Measurements from ENCODE around the gene PCARE.

The PCARE gene

DNA sequence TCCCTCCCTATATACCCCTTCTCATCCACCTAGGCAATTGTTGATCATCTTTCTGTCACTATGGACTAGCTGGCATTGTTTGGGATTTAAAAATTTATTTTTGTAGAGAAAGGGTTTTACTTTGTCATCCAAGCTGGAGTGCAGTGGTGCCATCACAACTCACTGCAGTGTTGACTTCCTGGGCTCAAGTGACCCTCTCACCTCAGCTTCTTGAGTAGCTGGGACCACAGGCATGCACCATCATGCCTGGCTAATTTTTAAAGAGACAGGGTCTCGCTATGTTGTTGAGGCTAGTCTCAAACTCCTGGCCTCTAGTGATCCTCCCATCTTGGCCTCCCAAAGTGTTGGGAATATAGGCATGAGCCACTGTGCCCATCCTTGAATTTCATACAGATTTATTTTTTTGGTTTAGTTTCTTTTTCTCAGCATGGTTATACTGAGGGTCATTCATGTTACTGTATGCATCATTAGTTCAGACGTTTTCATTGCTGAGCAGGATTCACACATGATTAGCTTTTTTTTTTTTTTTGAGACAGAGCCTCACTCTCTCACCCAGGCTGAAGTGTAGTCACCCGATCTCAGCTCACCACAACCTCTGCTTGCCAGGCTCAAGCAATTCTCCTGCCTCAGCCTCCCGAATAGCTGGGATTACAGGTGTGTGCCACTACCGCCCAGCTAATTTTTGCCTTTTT lies 8.6 kb upstream of the PCARE start:
- H4K20me1 ChIP-seq (ENCODE audit: insufficient read depth, low read length) = no peaks in the 10 kb centered on the region
- no peaks in the 10 kb centered on the region for H3K27me3 ChIP-seq (ENCODE audit: insufficient read depth, low read length)
- no peaks in the 10 kb centered on the region; the same call in 1 of the 2 replicates for H3K9me3 ChIP-seq (ENCODE audit: low read length)
- H3K4me2 ChIP-seq (ENCODE audit: low read length) = no peak overlapping the region
- no peak overlapping the region for H3K4me3 ChIP-seq (ENCODE audit: low read depth, low read length, poor library complexity, severe bottlenecking)
- TF ChIP-seq, protein P1, sequence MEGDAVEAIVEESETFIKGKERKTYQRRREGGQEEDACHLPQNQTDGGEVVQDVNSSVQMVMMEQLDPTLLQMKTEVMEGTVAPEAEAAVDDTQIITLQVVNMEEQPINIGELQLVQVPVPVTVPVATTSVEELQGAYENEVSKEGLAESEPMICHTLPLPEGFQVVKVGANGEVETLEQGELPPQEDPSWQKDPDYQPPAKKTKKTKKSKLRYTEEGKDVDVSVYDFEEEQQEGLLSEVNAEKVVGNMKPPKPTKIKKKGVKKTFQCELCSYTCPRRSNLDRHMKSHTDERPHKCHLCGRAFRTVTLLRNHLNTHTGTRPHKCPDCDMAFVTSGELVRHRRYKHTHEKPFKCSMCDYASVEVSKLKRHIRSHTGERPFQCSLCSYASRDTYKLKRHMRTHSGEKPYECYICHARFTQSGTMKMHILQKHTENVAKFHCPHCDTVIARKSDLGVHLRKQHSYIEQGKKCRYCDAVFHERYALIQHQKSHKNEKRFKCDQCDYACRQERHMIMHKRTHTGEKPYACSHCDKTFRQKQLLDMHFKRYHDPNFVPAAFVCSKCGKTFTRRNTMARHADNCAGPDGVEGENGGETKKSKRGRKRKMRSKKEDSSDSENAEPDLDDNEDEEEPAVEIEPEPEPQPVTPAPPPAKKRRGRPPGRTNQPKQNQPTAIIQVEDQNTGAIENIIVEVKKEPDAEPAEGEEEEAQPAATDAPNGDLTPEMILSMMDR (IDR thresholded peaks at IDR 0.05; ENCODE audit: low read length) = no peak
- no peak for TF ChIP-seq EZH2 (IDR thresholded peaks at IDR 0.05; ENCODE audit: borderline replicate concordance, low read length)
- H2AFZ ChIP-seq (ENCODE audit: low read length) = no peak overlapping the region
- H3K27ac ChIP-seq (ENCODE audit: low read depth, low read length, poor library complexity, severe bottlenecking) = no peak overlapping the region
- H3K9ac ChIP-seq (ENCODE audit: low read length) = no peak overlapping the region
- H3K9me2 ChIP-seq (ENCODE audit: low read depth, low read length) = no peaks in the 10 kb centered on the region
- H3K79me2 ChIP-seq (ENCODE audit: insufficient read depth, low read length) = no peaks in the 10 kb centered on the region
- H3K4me1 ChIP-seq (ENCODE audit: insufficient read depth, low read length, severe bottlenecking) = no peaks in the 10 kb centered on the region
- no peaks in the 10 kb centered on the region for H3K36me3 ChIP-seq (ENCODE audit: insufficient read depth, low read length)
- no peaks in the 10 kb centered on the region for H3F3A ChIP-seq (ENCODE audit: insufficient read depth, low read length)

DNA sequence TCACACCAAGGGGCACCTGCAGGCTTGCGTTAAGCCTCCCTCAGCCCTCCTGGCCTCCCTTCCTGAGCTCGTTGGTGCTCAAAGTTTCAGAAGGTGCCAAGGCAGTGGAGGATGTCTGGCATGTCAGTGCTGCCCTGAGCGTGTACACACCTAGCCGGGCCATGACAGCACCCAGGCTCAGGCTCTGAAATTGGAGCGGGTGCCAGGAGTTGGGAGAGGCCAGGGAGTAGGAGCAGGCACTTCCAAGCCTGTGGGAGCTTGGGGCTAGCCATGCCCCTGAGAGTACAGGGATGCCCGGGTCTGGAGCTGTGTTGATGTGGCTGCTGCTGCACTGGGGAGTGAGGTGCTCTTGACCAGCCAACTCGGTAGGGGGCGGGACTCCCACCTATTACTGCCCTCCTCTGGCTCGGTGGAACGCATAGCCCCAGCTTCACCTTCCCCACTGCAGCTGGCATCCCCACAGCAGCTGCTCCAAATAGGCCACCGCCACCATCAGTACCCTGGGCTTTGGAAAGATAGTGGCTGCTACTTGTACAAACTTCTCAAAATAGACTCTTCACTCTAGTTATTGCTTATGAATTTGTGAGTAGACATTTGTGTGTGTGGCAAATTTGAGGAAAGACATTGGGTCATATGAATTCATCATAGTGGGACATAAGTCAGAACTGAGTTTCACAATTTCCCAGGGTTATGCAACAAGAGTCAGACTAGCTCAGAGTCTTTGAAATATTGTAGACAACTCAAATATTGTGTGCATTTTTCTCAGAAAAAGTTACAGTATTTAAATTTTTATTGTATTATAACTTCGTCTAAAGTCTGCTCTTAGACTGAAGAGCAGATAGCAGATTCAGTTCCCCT lies 6.8 kb upstream of the PCARE start:
- Histone ChIP-seq H3K4me1 (ENCODE audit: insufficient read depth, low read length, severe bottlenecking) (no peaks in the 10 kb centered on the region), H4K20me1 (ENCODE audit: insufficient read depth, low read length) (no peaks in the 10 kb centered on the region), H3K9me2 (ENCODE audit: low read depth, low read length) (no peaks in the 10 kb centered on the region), H3K4me2 (ENCODE audit: low read length) (no peak overlapping the region), H3K27ac (ENCODE audit: low read depth, low read length, poor library complexity, severe bottlenecking) (no peak overlapping the region), H3K4me3 (ENCODE audit: low read depth, low read length, poor library complexity, severe bottlenecking) (no peak overlapping the region), H3K9ac (ENCODE audit: low read length) (no peak overlapping the region), H3F3A (ENCODE audit: insufficient read depth, low read length) (no peaks in the 10 kb centered on the region), H3K27me3 (ENCODE audit: insufficient read depth, low read length) (no peaks in the 10 kb centered on the region), H3K36me3 (ENCODE audit: insufficient read depth, low read length) (no peaks in the 10 kb centered on the region), H3K79me2 (ENCODE audit: insufficient read depth, low read length) (no peaks in the 10 kb centered on the region), H3K9me3 (ENCODE audit: low read length) (no peaks in the 10 kb centered on the region; the same call in 1 of the 2 replicates), H2AFZ (ENCODE audit: low read length) (no peak overlapping the region)
- TF ChIP-seq EZH2 (IDR thresholded peaks at IDR 0.05; ENCODE audit: borderline replicate concordance, low read length) = no peak
- TF ChIP-seq, protein P1 (IDR thresholded peaks at IDR 0.05; ENCODE audit: low read length) = no peak

DNA sequence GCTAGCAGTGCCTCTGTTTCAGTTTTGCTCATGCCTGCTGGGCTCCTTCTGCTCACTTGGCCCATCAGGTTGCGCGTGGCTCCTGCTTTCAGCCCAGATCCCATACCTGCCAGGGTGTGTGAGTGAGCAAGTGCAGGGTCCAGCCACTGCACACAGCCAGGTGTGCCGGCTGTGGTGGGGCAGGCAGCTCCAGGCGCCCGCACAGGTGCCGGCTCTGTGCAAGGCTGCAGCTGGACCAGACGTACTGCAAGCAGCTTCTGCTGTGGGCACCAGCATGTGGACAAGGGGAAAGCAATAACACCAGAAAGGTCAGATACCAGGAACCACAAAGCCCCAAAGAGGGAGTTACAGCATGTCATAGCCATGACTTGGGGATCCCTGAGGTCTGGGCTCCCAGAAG lies 5.6 kb upstream of the PCARE start:
- Histone ChIP-seq H3K9ac (ENCODE audit: low read length) (no peak overlapping the region), H3F3A (ENCODE audit: insufficient read depth, low read length) (no peaks in the 10 kb centered on the region), H3K27ac (ENCODE audit: low read depth, low read length, poor library complexity, severe bottlenecking) (no peak overlapping the region), H3K36me3 (ENCODE audit: insufficient read depth, low read length) (no peaks in the 10 kb centered on the region), H3K9me3 (ENCODE audit: low read length) (no peaks in the 10 kb centered on the region; the same call in 1 of the 2 replicates), H4K20me1 (ENCODE audit: insufficient read depth, low read length) (no peaks in the 10 kb centered on the region), H3K4me1 (ENCODE audit: insufficient read depth, low read length, severe bottlenecking) (no peaks in the 10 kb centered on the region), H3K4me3 (ENCODE audit: low read depth, low read length, poor library complexity, severe bottlenecking) (no peak overlapping the region), H3K4me2 (ENCODE audit: low read length) (no peak overlapping the region), H3K79me2 (ENCODE audit: insufficient read depth, low read length) (no peaks in the 10 kb centered on the region), H2AFZ (ENCODE audit: low read length) (no peak overlapping the region), H3K9me2 (ENCODE audit: low read depth, low read length) (no peaks in the 10 kb centered on the region), H3K27me3 (ENCODE audit: insufficient read depth, low read length) (no peaks in the 10 kb centered on the region)
- no peak for TF ChIP-seq EZH2 (IDR thresholded peaks at IDR 0.05; ENCODE audit: borderline replicate concordance, low read length)
- TF ChIP-seq, protein P1 (IDR thresholded peaks at IDR 0.05; ENCODE audit: low read length) = no peak
